PC-3 (cell line): Measurements from ENCODE around the gene WDFY3.

ENCODE experiments used
- EZH2 ChIP-seq: fragments of 300-600 bp; sonication (generic); IDR thresholded peaks from one replicate; pipeline ENCODE4 v1.6.1; 2017; ENCODE audit warnings: antibody characterized with exemption, mild to moderate bottlenecking, low read length; ENCODE audit not compliant: unreplicated experiment
- TF ChIP-seq, protein P1 (sequence below): fragments of 300-600 bp; sonication (generic); conservative IDR thresholded peaks from 2 replicates; pipeline ENCODE4 v1.5.1; 2017; ENCODE audit warnings: antibody characterized with exemption, low read depth, mild to moderate bottlenecking, low read length

DNA sequence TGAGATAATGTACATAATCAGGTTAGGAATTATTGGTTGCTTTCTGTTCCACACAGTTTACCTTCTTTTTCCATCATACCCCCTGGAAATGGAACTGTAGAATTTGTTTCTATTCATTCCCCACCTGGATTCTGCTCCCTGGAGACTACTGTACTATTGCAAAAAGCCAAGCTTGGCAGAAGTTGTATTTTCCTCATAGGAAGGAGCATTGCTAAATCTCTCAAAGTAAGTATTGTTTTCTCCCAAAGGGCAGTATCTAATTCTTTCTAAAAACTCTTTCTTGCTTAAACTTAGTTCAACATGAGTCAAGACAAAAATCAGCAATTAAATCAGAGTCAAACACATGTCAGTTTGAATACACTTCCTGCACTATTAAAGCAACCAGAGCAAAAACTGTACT, 247.4 kb downstream of the WDFY3 start:
- TF ChIP-seq, protein P1, sequence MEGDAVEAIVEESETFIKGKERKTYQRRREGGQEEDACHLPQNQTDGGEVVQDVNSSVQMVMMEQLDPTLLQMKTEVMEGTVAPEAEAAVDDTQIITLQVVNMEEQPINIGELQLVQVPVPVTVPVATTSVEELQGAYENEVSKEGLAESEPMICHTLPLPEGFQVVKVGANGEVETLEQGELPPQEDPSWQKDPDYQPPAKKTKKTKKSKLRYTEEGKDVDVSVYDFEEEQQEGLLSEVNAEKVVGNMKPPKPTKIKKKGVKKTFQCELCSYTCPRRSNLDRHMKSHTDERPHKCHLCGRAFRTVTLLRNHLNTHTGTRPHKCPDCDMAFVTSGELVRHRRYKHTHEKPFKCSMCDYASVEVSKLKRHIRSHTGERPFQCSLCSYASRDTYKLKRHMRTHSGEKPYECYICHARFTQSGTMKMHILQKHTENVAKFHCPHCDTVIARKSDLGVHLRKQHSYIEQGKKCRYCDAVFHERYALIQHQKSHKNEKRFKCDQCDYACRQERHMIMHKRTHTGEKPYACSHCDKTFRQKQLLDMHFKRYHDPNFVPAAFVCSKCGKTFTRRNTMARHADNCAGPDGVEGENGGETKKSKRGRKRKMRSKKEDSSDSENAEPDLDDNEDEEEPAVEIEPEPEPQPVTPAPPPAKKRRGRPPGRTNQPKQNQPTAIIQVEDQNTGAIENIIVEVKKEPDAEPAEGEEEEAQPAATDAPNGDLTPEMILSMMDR, result no peak
- TF ChIP-seq EZH2, result no peak
